CD4-positive, CD25-positive, alpha-beta regulatory T cell (primary cell): Measurements from ENCODE around the gene PKP4. TPM values are rescaled to one million over a fixed set of nuclear protein-coding genes. Genes with fewer than 3 reads are reported as not detected.

Experiments used
- ATAC-seq, 2 donors: fragments of 150-1000 bp; cut with Tn5 transposase; one replicate each; pipeline ENCODE4 v1.10.0; 2021; ENCODE audit warnings: low read depth in 2 of 2, moderate number of reproducible peaks in 2 of 2, moderate library complexity in 1 of 2
- DNase-seq, 3 donors: peaks; one replicate each; pipeline versions ENCODE4 v3.0.0 to v3.0.0-alpha.2; 2012 to 2022; ENCODE audit warnings: mixed read lengths in 1 of 3
- H3K27ac ChIP-seq: one replicate; pipeline ENCODE4 v1.7.0; 2013; ENCODE audit warnings: mild to moderate bottlenecking, low read length; ENCODE audit not compliant: insufficient read depth, poor library complexity, severe bottlenecking
- H3K27me3 ChIP-seq: one replicate; pipeline ENCODE4 v1.7.0; 2013; ENCODE audit warnings: low read length; ENCODE audit not compliant: control insufficient read depth, insufficient read depth
- H3K36me3 ChIP-seq: one replicate; pipeline ENCODE4 v1.7.0; 2013; ENCODE audit warnings: mild to moderate bottlenecking, low read length, moderate library complexity; ENCODE audit not compliant: control insufficient read depth, insufficient read depth
- H3K4me1 ChIP-seq: 2 replicates; pipeline ENCODE4 v1.7.0; 2013; ENCODE audit warnings: mild to moderate bottlenecking, low read length; ENCODE audit not compliant: insufficient read depth, control insufficient read depth, poor library complexity, severe bottlenecking
- H3K4me3 ChIP-seq: one replicate; pipeline ENCODE4 v1.7.0; 2013; ENCODE audit warnings: low read depth, mild to moderate bottlenecking, low read length, moderate library complexity
- H3K9me3 ChIP-seq, 2 experiments: 1 replicate in 1 of 2; 2 replicates in 1 of 2; pipeline ENCODE4 v1.7.0; 2013; ENCODE audit warnings: low read length in 2 of 2, mild to moderate bottlenecking in 1 of 2, moderate library complexity in 1 of 2; ENCODE audit not compliant: control insufficient read depth in 2 of 2
- H3K27ac Mint-ChIP-seq, 3 donors: one replicate each; pipeline ENCODE4 v1.8.0; 2020 to 2022; ENCODE audit warnings: mild to moderate bottlenecking in 3 of 3, mixed read lengths in 3 of 3, moderate library complexity in 2 of 3
- H3K27me3 Mint-ChIP-seq: one replicate; pipeline ENCODE4 v1.8.0; 2022; ENCODE audit warnings: mild to moderate bottlenecking, mixed read lengths
- H3K36me3 Mint-ChIP-seq: one replicate; pipeline ENCODE4 v1.8.0; 2020; ENCODE audit warnings: mixed read lengths
- H3K4me1 Mint-ChIP-seq, 4 donors: one replicate each; pipeline ENCODE4 v1.8.0; 2020 to 2022; ENCODE audit warnings: mixed read lengths in 4 of 4, mild to moderate bottlenecking in 1 of 4
- H3K4me3 Mint-ChIP-seq, 4 donors: one replicate each; pipeline ENCODE4 v1.8.0; 2020 to 2022; ENCODE audit warnings: mild to moderate bottlenecking in 4 of 4, mixed read lengths in 4 of 4, moderate library complexity in 3 of 4
- H3K9me3 Mint-ChIP-seq, 7 donors: one replicate each; pipeline ENCODE4 v1.8.0; 2020 to 2022; ENCODE audit warnings: mixed read lengths in 7 of 7, mild to moderate bottlenecking in 3 of 7, moderate library complexity in 2 of 7
- polyA plus RNA-seq, 4 donors: library from polyadenylated mRNA; unstranded; fragments of 300-500 nt; fragmentation: Illumina TruSeq; gene quantifications; one replicate each; pipeline ENCODE4 v1.2.3, GENCODE V29; 2021
- total RNA-seq: library from RNA; stranded (reverse); gene quantifications from one replicate; pipeline ENCODE4 v1.2.3, GENCODE V29; 2022

PKP4 gene
- total and polyA plus RNA-seq, 5 donors from 2014 or later: 1.9 to 21.9 (median 4.5) TPM

GRCh38 chr2:158718196-158718585 lies 261.4 kb downstream of the PKP4 start:
- no peak overlapping the region for H3K27ac Mint-ChIP-seq
- Histone ChIP-seq H3K4me3 (no peak overlapping the region), H3K27me3 (no peaks in the 10 kb centered on the region), H3K9me3 (peaks cover 0 to under 1% of the 10 kb centered on the region in 2 experiments), H3K27ac (no peak overlapping the region), H3K36me3 (no peaks in the 10 kb centered on the region), H3K4me1 (no peaks in the 10 kb centered on the region)
- H3K9me3 Mint-ChIP-seq: peaks cover 0 to 7% (median 4%) of the 10 kb centered on the region in 7 donors
- ATAC-seq: no peak
- H3K27me3 Mint-ChIP-seq: peaks cover 4% of the 10 kb centered on the region
- H3K4me3 Mint-ChIP-seq: no peak overlapping the region
- no peak for DNase-seq
- H3K4me1 Mint-ChIP-seq: no peaks in the 10 kb centered on the region
- no peaks in the 10 kb centered on the region for H3K36me3 Mint-ChIP-seq

- peaks cover 0 to 5% (median 0%) of the 10 kb centered on the region in 7 donors for H3K9me3 Mint-ChIP-seq
- no peak overlapping the region for H3K4me3 ChIP-seq
- no peak overlapping the region for H3K4me3 Mint-ChIP-seq
- H3K9me3 ChIP-seq: no peaks in the 10 kb centered on the region
- peaks cover 4% of the 10 kb centered on the region for H3K27me3 Mint-ChIP-seq
- H3K36me3 ChIP-seq: no peaks in the 10 kb centered on the region
- H3K27ac Mint-ChIP-seq: no peak overlapping the region
- ATAC-seq (no peak), DNase-seq (no peak)
- no peaks in the 10 kb centered on the region for H3K36me3 Mint-ChIP-seq
- H3K27me3 ChIP-seq: no peaks in the 10 kb centered on the region
- no peak overlapping the region for H3K27ac ChIP-seq
- H3K4me1 Mint-ChIP-seq: no peaks in the 10 kb centered on the region
- H3K4me1 ChIP-seq: no peaks in the 10 kb centered on the region
Measured at GRCh38 chr2:158718851-158719250, 262.1 kb downstream of the PKP4 start.

- H3K4me1 Mint-ChIP-seq: no peaks in the 10 kb centered on the region
Measured at GRCh38 chr2:158719403-158719802, 262.7 kb downstream of the PKP4 start.

GRCh38 chr2:158722266-158723105 lies 265.7 kb downstream of the PKP4 start:
- Mint-ChIP-seq H3K36me3 (no peaks in the 10 kb centered on the region), H3K4me1 (no peaks in the 10 kb centered on the region), H3K27ac (no peak overlapping the region), H3K4me3 (no peak overlapping the region), H3K27me3 (peaks cover 4% of the 10 kb centered on the region), H3K9me3 (no peaks in the 10 kb centered on the region)
- Histone ChIP-seq H3K27ac (no peak overlapping the region), H3K36me3 (no peaks in the 10 kb centered on the region), H3K4me3 (no peak overlapping the region), H3K9me3 (no peaks in the 10 kb centered on the region), H3K4me1 (no peaks in the 10 kb centered on the region), H3K27me3 (no peaks in the 10 kb centered on the region)
- DNase-seq: no peak
- ATAC-seq: no peak

More at GRCh38 chr2:158719403-158719802, 262.7 kb downstream of the PKP4 start:
- Histone ChIP-seq H3K27me3 (no peaks in the 10 kb centered on the region), H3K36me3 (no peaks in the 10 kb centered on the region), H3K4me3 (no peak overlapping the region), H3K27ac (no peak overlapping the region), H3K4me1 (no peaks in the 10 kb centered on the region), H3K9me3 (no peaks in the 10 kb centered on the region)
- Mint-ChIP-seq H3K27ac (no peak overlapping the region), H3K9me3 (peaks cover 0 to under 1% (median 0%) of the 10 kb centered on the region in 7 donors), H3K27me3 (peaks cover 4% of the 10 kb centered on the region), H3K36me3 (no peaks in the 10 kb centered on the region), H3K4me3 (no peak overlapping the region)
- ATAC-seq: no peak
- DNase-seq: no peak

GRCh38 chr2:158723181-158723838 lies 266.6 kb downstream of the PKP4 start:
- Mint-ChIP-seq H3K27me3 (peaks cover 4% of the 10 kb centered on the region), H3K27ac (no peak overlapping the region), H3K4me3 (no peak overlapping the region), H3K9me3 (no peaks in the 10 kb centered on the region), H3K4me1 (no peaks in the 10 kb centered on the region), H3K36me3 (no peaks in the 10 kb centered on the region)
- DNase-seq (no peak), ATAC-seq (no peak)
- Histone ChIP-seq H3K4me3 (no peak overlapping the region), H3K36me3 (no peaks in the 10 kb centered on the region), H3K9me3 (no peaks in the 10 kb centered on the region), H3K27ac (no peak overlapping the region), H3K27me3 (no peaks in the 10 kb centered on the region), H3K4me1 (no peaks in the 10 kb centered on the region)

GRCh38 chr2:158723921-158724802 lies 267.4 kb downstream of the PKP4 start:
- Histone ChIP-seq H3K4me1 (no peaks in the 10 kb centered on the region), H3K27ac (no peak overlapping the region), H3K4me3 (no peak overlapping the region), H3K36me3 (no peaks in the 10 kb centered on the region), H3K9me3 (no peaks in the 10 kb centered on the region), H3K27me3 (no peaks in the 10 kb centered on the region)
- Mint-ChIP-seq H3K4me1 (no peaks in the 10 kb centered on the region), H3K27me3 (peaks cover 4% of the 10 kb centered on the region), H3K27ac (no peak overlapping the region), H3K36me3 (no peaks in the 10 kb centered on the region), H3K9me3 (peaks cover 0 to 2% (median 0%) of the 10 kb centered on the region in 7 donors), H3K4me3 (no peak overlapping the region)
- DNase-seq: no peak
- ATAC-seq: no peak

GRCh38 chr2:158724803-158725381 lies 268.1 kb downstream of the PKP4 start:
- H3K4me1 ChIP-seq: no peaks in the 10 kb centered on the region
- no peak overlapping the region for H3K27ac ChIP-seq
- no peak overlapping the region for H3K27ac Mint-ChIP-seq
- H3K9me3 Mint-ChIP-seq: peaks cover 0 to 2% (median 0%) of the 10 kb centered on the region in 7 donors
- peaks cover 4% of the 10 kb centered on the region for H3K27me3 Mint-ChIP-seq
- ATAC-seq (no peak), DNase-seq (no peak)
- no peak overlapping the region for H3K4me3 Mint-ChIP-seq
- H3K36me3 ChIP-seq: no peaks in the 10 kb centered on the region
- no peaks in the 10 kb centered on the region for H3K27me3 ChIP-seq
- no peaks in the 10 kb centered on the region for H3K4me1 Mint-ChIP-seq
- H3K9me3 ChIP-seq: no peaks in the 10 kb centered on the region
- H3K36me3 Mint-ChIP-seq: no peaks in the 10 kb centered on the region
- no peak overlapping the region for H3K4me3 ChIP-seq
